IMR-90 (cell line): Measurements from ENCODE around the gene HJURP. TPM values are rescaled to one million over a fixed set of nuclear protein-coding genes. Genes with fewer than 3 reads are reported as not detected.

Source experiments
- ATAC-seq: fragments of 200-7000 bp; cut with Tn5 transposase; 2 replicates; pipeline ENCODE4 v1.9.1; 2020; ENCODE audit warnings: low read depth, mild to moderate bottlenecking, moderate library complexity
- BruUV-seq: library from RNA; stranded (reverse); fragments of 400-500 nt; replicated peaks from 2 replicates; lab custom pipeline; 2021; lab: Mats Ljungman, UMichigan
- CTCF ChIA-PET: fragments of 300-600 bp; formaldehyde crosslinking; extraction: SDS; loops from one replicate; lab custom pipeline; 2021; ENCODE audit warnings: antibody characterized with exemption; lab: Yijun Ruan, JAX
- POLR2A ChIA-PET: fragments of 300-600 bp; sonication (Branson Sonifier 250); formaldehyde crosslinking; loops from one replicate; lab custom pipeline; 2022; ENCODE audit warnings: antibody characterized with exemption; ENCODE audit not compliant: unreplicated experiment; lab: Charles Lee
- DNase-seq: peaks from one replicate; pipeline ENCODE4 v3.0.0; 2013
- H2AFZ ChIP-seq: replicated peaks from 2 replicates; pipeline ENCODE3; 2013; ENCODE audit warnings: low read length, mild to moderate bottlenecking; ENCODE audit not compliant: poor library complexity
- H2AK5ac ChIP-seq: 2 replicates; pipeline ENCODE4 v1.6.1; 2013; ENCODE audit warnings: low read depth, low read length, inconsistent platforms
- H2AK9ac ChIP-seq: replicated peaks from 2 replicates; pipeline ENCODE3; 2013; ENCODE audit warnings: mild to moderate bottlenecking, low read depth, low read length, moderate library complexity; ENCODE audit not compliant: poor library complexity
- H2BK120ac ChIP-seq: 2 replicates; pipeline ENCODE4 v1.6.1; 2013; ENCODE audit warnings: low read depth, low read length, inconsistent platforms
- H2BK15ac ChIP-seq: 3 replicates; pipeline ENCODE4 v1.6.1; 2013; ENCODE audit warnings: low read depth, low read length, inconsistent platforms
- H2BK20ac ChIP-seq: 2 replicates; pipeline ENCODE4 v1.6.1; 2013; ENCODE audit warnings: low read depth, mild to moderate bottlenecking, inconsistent platforms, low read length, moderate library complexity
- H2BK5ac ChIP-seq: 2 replicates; pipeline ENCODE4 v1.6.1; 2013; ENCODE audit warnings: mild to moderate bottlenecking, low read depth, low read length, inconsistent platforms; ENCODE audit not compliant: poor library complexity, severe bottlenecking
- H3K14ac ChIP-seq: replicated peaks from 2 replicates; pipeline ENCODE4 v1.6.1; 2013; ENCODE audit warnings: low read depth, low read length, inconsistent platforms
- H3K18ac ChIP-seq: 2 replicates; pipeline ENCODE4 v1.6.1; 2013; ENCODE audit warnings: low read depth, low read length, control low read depth
- H3K23ac ChIP-seq: 2 replicates; pipeline ENCODE4 v1.6.1; 2013; ENCODE audit warnings: low read depth, low read length, inconsistent platforms
- H3K27ac ChIP-seq: 2 replicates; pipeline ENCODE4 v1.5.1; 2013; ENCODE audit warnings: mild to moderate bottlenecking, control low read depth, low read length; ENCODE audit not compliant: insufficient read depth
- H3K27me3 ChIP-seq: 2 replicates; pipeline ENCODE4 v1.6.1; 2013; ENCODE audit warnings: low read length; ENCODE audit not compliant: control insufficient read depth, insufficient read depth
- H3K36me3 ChIP-seq: 2 replicates; pipeline ENCODE4 v1.6.1; 2013; ENCODE audit warnings: low read length, mixed read lengths; ENCODE audit not compliant: control insufficient read depth, insufficient read depth
- H3K4ac ChIP-seq: 2 replicates; pipeline ENCODE4 v1.6.1; 2013; ENCODE audit warnings: low read depth, low read length, inconsistent platforms
- H3K4me1 ChIP-seq: 2 replicates; pipeline ENCODE4 v1.6.1; 2013; ENCODE audit warnings: low read length, mixed read lengths; ENCODE audit not compliant: control insufficient read depth, insufficient read depth
- H3K4me2 ChIP-seq: 2 replicates; pipeline ENCODE4 v1.6.1; 2013; ENCODE audit warnings: low read depth, mild to moderate bottlenecking, control low read depth, low read length, moderate library complexity
- H3K4me3 ChIP-seq: 2 replicates; pipeline ENCODE4 v1.5.1; 2013; ENCODE audit warnings: low read depth, mild to moderate bottlenecking, control low read depth, low read length, moderate library complexity; ENCODE audit not compliant: insufficient read depth
- H3K56ac ChIP-seq: 2 replicates; pipeline ENCODE4 v1.6.1; 2013; ENCODE audit warnings: low read length, inconsistent platforms; ENCODE audit not compliant: insufficient read depth; ENCODE audit errors: extremely low read depth
- H3K79me1 ChIP-seq, 2 experiments: 2 replicates each; pipeline ENCODE4 v1.6.1; 2013; ENCODE audit warnings: low read length in 2 of 2, inconsistent platforms in 1 of 2, low read depth in 1 of 2
- H3K9ac ChIP-seq: 2 replicates; pipeline ENCODE4 v1.6.1; 2013; ENCODE audit warnings: low read depth, low read length, control low read depth
- H3K9me1 ChIP-seq: 2 replicates; pipeline ENCODE4 v1.6.1; 2013; ENCODE audit warnings: low read length, inconsistent platforms; ENCODE audit not compliant: insufficient read depth
- H3K9me3 ChIP-seq: 2 replicates; pipeline ENCODE4 v1.6.1; 2013; ENCODE audit warnings: low read length; ENCODE audit not compliant: control insufficient read depth, insufficient read depth
- H4K20me1 ChIP-seq: 2 replicates; pipeline ENCODE4 v1.6.1; 2013; ENCODE audit warnings: low read length, inconsistent platforms; ENCODE audit not compliant: insufficient read depth
- H4K5ac ChIP-seq: 2 replicates; pipeline ENCODE4 v1.6.1; 2013; ENCODE audit warnings: mild to moderate bottlenecking, low read depth, low read length, control low read depth
- H4K8ac ChIP-seq, 2 experiments: 2 replicates each; pipeline ENCODE4 v1.6.1; 2013; ENCODE audit warnings: low read depth in 2 of 2, low read length in 2 of 2, control low read depth in 1 of 2, inconsistent platforms in 1 of 2
- H4K91ac ChIP-seq: 2 replicates; pipeline ENCODE4 v1.6.1; 2013; ENCODE audit warnings: low read depth, low read length, inconsistent platforms; ENCODE audit not compliant: insufficient read depth
- BHLHE40 ChIP-seq: fragments of 150-350 bp; IDR thresholded peaks from 2 replicates; pipeline ENCODE4 v1.6.1; 2016; ENCODE audit warnings: mild to moderate bottlenecking, low read depth, low read length
- CEBPB ChIP-seq: IDR thresholded peaks from 2 replicates; pipeline ENCODE4 v1.6.1; 2012; ENCODE audit warnings: low read depth, low read length, improper control_type of control experiment
- CHD1 ChIP-seq: IDR thresholded peaks from 2 replicates; pipeline ENCODE4 v1.6.1; 2012; ENCODE audit warnings: low read depth, low read length, improper control_type of control experiment
- FOS ChIP-seq: fragments of 150-350 bp; IDR thresholded peaks from 2 replicates; pipeline ENCODE4 v1.6.1; 2016; ENCODE audit warnings: low read depth, low read length
- MAFK ChIP-seq: IDR thresholded peaks from 2 replicates; pipeline ENCODE4 v1.6.1; 2012; ENCODE audit warnings: low read depth, low read length, improper control_type of control experiment
- MAZ ChIP-seq: IDR thresholded peaks from 2 replicates; pipeline ENCODE4 v1.6.1; 2012; ENCODE audit warnings: low read depth, mild to moderate bottlenecking, low read length, improper control_type of control experiment, moderate library complexity, borderline replicate concordance
- MXI1 ChIP-seq: IDR thresholded peaks from 2 replicates; pipeline ENCODE4 v1.6.1; 2012; ENCODE audit warnings: low read depth, mild to moderate bottlenecking, low read length, moderate library complexity, borderline replicate concordance
- NFE2L2 ChIP-seq: fragments of 150-350 bp; IDR thresholded peaks from 2 replicates; pipeline ENCODE4 v1.6.1; 2016; ENCODE audit warnings: low read depth, mild to moderate bottlenecking, low read length
- POLR2A ChIP-seq: IDR thresholded peaks from 2 replicates; pipeline ENCODE4 v1.6.1; 2012; ENCODE audit warnings: mild to moderate bottlenecking, low read depth, low read length
- RAD21 ChIP-seq: IDR thresholded peaks from 2 replicates; pipeline ENCODE4 v1.6.1; 2012; ENCODE audit warnings: low read length, improper control_type of control experiment
- RCOR1 ChIP-seq: IDR thresholded peaks from 2 replicates; pipeline ENCODE4 v1.6.1; 2012; ENCODE audit warnings: mild to moderate bottlenecking, low read length, improper control_type of control experiment; ENCODE audit not compliant: insufficient replicate concordance
- RFX5 ChIP-seq: IDR thresholded peaks from 2 replicates; pipeline ENCODE4 v1.8.0; 2012; ENCODE audit warnings: low read depth, mild to moderate bottlenecking, low read length, moderate library complexity
- SMC3 ChIP-seq: fragments of 150-350 bp; IDR thresholded peaks from 2 replicates; pipeline ENCODE4 v1.6.1; 2016; ENCODE audit warnings: low read depth, mild to moderate bottlenecking, antibody characterized with exemption, low read length, moderate library complexity
- WGBS, 2 experiments: methylation state at CpG; one replicate each; pipeline versions ENCODE4 v1.1.5 to v1.1.7; 2013; ENCODE audit warnings: missing lambda C conversion rate in 2 of 2; ENCODE audit not compliant: insufficient read length in 1 of 2; ENCODE audit errors: extremely low coverage in 2 of 2; 5-methylcytosine and 5-hydroxymethylcytosine counted together
- dilution Hi-C: fragments of 300-500 bp; cut with HindIII; formaldehyde crosslinking; loops from one replicate; pipeline ENCODE4 v1.14.3; 2018; ENCODE audit warnings: low sequenced_read_pairs; ENCODE audit not compliant: unreplicated experiment
- in situ Hi-C: fragments of 300-500 bp; cut with MboI; formaldehyde crosslinking; loops from 3 replicates; pipeline ENCODE4 v1.14.3; 2019; ENCODE audit warnings: low sequenced_read_pairs, inconsistent platforms, mixed read lengths
- intact Hi-C: fragments of 100-400 bp; cut with micrococcal nuclease; formaldehyde crosslinking; loops from 2 replicates; pipeline ENCODE4 v1.10.0; 2022
- polyA plus RNA-seq, 3 experiments: library from polyadenylated mRNA; depleted of rRNA; stranded (reverse); fragments of >200 nt; gene quantifications; 2 replicates each; pipeline ENCODE4 v1.2.3, GENCODE V29; 2012; ENCODE audit warnings: low replicate concordance in 1 of 3
- total RNA-seq: library from RNA; depleted of rRNA; stranded (reverse); fragments of >200 nt; gene quantifications from 2 replicates; pipeline ENCODE4 v1.2.3, GENCODE V29; 2012
- TF ChIP-seq, protein P1 (sequence below): fragments of 150-350 bp; IDR thresholded peaks from 2 replicates; pipeline ENCODE4 v1.6.1; 2016; ENCODE audit warnings: low read depth, mild to moderate bottlenecking, low read length, moderate library complexity, borderline replicate concordance
- TF ChIP-seq, protein P2 (sequence below): conservative IDR thresholded peaks from 2 replicates; pipeline ENCODE4 v1.5.1; 2012; ENCODE audit warnings: mild to moderate bottlenecking, low read depth, low read length, improper control_type of control experiment
- TF ChIP-seq, protein P3 (sequence below): fragments of 150-350 bp; IDR thresholded peaks from 2 replicates; pipeline ENCODE4 v1.6.1; 2017; ENCODE audit warnings: mild to moderate bottlenecking, antibody characterized with exemption, low read length, low read depth

HJURP gene
- total and polyA plus RNA-seq, 2 of the 4 experiments (the other 2 are of a cell fraction), result 22.6 to 26.5 TPM

DNA sequence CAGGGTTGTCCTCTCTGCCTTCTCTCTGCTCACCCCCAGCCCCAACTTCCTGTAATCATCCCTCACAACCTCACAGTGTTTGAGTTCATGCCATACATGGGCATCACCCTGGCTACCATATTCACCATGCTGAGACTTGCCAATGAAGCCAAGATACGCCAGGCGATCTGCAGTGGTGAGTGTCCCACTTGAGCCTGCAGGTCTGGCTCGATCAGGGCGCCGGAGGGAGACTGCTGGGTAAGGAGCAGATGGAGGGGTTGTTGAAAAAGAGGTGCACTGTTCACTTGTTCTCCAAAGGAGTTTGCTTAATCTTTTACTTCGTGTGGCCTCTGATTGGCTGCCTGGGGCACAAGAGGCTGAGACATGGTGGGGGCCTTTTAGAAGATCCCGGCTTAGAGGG lies 61.6 kb downstream of the HJURP start:
- Histone ChIP-seq H4K8ac (no peak overlapping the region), H3K9me3 (no peaks in the 10 kb centered on the region), H3K4me3 (no peak overlapping the region), H2AK9ac (no peak overlapping the region), H2AFZ (no peak overlapping the region), H3K14ac (no peak overlapping the region), H2BK120ac (no peak overlapping the region), H3K23ac (no peak overlapping the region), H3K9me1 (no peaks in the 10 kb centered on the region), H3K27me3 (peaks cover 8% of the 10 kb centered on the region), H2AK5ac (no peak overlapping the region), H4K91ac (no peak overlapping the region), H3K79me1 (no peaks in the 10 kb centered on the region), H3K27ac (no peak overlapping the region), H2BK20ac (no peak overlapping the region), H3K36me3 (no peaks in the 10 kb centered on the region), H2BK5ac (no peak overlapping the region), H3K4me1 (no peaks in the 10 kb centered on the region), H3K56ac (no peak overlapping the region), H3K4me2 (no peak overlapping the region), H4K20me1 (no peaks in the 10 kb centered on the region), H3K4ac (no peak overlapping the region), H3K18ac (no peak overlapping the region), H3K9ac (no peak overlapping the region), H4K5ac (no peak overlapping the region), H2BK15ac (no peak overlapping the region)
- dilution Hi-C loops (no loop called here), intact Hi-C loops (no loop called here), in situ Hi-C loops (no loop called here)
- DNase-seq (no peak), ATAC-seq (no peak)
- 65% methylated on average over 6 of the region's 7 CpGs; no CpG with 5 or more reads in 1 of the 2 experiments for WGBS, 2 experiments
- no TSS peak for BruUV-seq
- no peak for TF ChIP-seq RCOR1
- no peak for TF ChIP-seq RAD21
- no peak for TF ChIP-seq SMC3
- TF ChIP-seq, protein P1, sequence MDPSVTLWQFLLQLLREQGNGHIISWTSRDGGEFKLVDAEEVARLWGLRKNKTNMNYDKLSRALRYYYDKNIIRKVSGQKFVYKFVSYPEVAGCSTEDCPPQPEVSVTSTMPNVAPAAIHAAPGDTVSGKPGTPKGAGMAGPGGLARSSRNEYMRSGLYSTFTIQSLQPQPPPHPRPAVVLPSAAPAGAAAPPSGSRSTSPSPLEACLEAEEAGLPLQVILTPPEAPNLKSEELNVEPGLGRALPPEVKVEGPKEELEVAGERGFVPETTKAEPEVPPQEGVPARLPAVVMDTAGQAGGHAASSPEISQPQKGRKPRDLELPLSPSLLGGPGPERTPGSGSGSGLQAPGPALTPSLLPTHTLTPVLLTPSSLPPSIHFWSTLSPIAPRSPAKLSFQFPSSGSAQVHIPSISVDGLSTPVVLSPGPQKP, result no peak
- no peak for TF ChIP-seq FOS
- TF ChIP-seq, protein P2, sequence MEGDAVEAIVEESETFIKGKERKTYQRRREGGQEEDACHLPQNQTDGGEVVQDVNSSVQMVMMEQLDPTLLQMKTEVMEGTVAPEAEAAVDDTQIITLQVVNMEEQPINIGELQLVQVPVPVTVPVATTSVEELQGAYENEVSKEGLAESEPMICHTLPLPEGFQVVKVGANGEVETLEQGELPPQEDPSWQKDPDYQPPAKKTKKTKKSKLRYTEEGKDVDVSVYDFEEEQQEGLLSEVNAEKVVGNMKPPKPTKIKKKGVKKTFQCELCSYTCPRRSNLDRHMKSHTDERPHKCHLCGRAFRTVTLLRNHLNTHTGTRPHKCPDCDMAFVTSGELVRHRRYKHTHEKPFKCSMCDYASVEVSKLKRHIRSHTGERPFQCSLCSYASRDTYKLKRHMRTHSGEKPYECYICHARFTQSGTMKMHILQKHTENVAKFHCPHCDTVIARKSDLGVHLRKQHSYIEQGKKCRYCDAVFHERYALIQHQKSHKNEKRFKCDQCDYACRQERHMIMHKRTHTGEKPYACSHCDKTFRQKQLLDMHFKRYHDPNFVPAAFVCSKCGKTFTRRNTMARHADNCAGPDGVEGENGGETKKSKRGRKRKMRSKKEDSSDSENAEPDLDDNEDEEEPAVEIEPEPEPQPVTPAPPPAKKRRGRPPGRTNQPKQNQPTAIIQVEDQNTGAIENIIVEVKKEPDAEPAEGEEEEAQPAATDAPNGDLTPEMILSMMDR, result no peak
- TF ChIP-seq, protein P3, sequence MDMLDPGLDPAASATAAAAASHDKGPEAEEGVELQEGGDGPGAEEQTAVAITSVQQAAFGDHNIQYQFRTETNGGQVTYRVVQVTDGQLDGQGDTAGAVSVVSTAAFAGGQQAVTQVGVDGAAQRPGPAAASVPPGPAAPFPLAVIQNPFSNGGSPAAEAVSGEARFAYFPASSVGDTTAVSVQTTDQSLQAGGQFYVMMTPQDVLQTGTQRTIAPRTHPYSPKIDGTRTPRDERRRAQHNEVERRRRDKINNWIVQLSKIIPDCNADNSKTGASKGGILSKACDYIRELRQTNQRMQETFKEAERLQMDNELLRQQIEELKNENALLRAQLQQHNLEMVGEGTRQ, result no peak
- no peak for TF ChIP-seq POLR2A
- TF ChIP-seq NFE2L2, result no peak
- TF ChIP-seq MAFK, result no peak
- TF ChIP-seq MAZ, result no peak
- TF ChIP-seq CEBPB, result no peak
- no peak for TF ChIP-seq CHD1
- TF ChIP-seq RFX5, result no peak
- no peak for TF ChIP-seq MXI1
- TF ChIP-seq BHLHE40, result no peak
- POLR2A ChIA-PET, result no interaction called here
- CTCF ChIA-PET, result no interaction called here
